GM21529 (cell line): Measurements from ENCODE around the gene SLC25A5.
A peak's percentile ranks its signal among the peaks of the same experiment; 100 is the strongest.
"Not testable (repeated sequence)": the region's sequence is repeated elsewhere in the genome, so short reads cannot be mapped to it uniquely, and the experiment has no call there.

ENCODE experiments used
- ATAC-seq: cut with Tn5 transposase; IDR thresholded peaks from one replicate; pipeline ENCODE4 v1.9.1; 2021; ENCODE audit not compliant: unreplicated experiment

SLC25A5 gene

DNA sequence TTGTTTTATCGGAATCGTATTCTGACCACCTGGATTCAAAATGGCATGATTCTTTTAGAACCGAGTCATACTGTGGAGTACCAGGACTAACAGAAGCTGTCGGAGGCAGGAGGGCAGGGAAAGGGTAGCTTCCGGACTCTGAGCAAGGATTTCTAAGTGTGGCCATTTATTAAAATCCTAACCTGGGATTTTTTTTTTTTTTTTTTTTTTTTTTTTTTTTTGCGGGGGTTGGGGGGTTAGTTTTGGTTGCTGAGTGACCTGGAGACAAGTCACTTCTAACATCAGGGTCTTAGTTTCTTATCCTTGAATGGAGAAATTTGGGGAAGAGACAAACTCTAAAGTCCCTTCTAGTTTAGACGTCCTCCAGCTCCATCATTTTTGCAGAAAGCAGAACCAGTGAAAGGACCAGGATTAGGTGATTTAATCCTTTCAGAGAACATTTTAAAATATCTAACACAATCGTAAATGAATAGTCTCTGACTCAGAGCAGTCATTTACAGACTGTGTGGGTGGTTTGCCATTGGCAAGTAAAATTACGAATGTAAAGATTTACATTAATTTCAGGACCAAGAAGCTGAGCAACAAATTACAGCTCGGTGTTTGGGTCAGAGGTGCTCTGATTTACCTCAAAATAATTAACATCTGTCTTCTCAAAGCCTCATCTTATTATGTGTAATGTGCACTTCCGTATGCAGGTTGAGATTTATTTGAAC lies 7.3 kb downstream of the SLC25A5 start:
- ATAC-seq: no peak

- ATAC-seq: no peak
Measured at GRCh38 chrX:119477812-119478232, 9.6 kb downstream of the SLC25A5 start.

GRCh38 chrX:119478504-119478903 lies 10.3 kb downstream of the SLC25A5 start:
- no peak for ATAC-seq

DNA sequence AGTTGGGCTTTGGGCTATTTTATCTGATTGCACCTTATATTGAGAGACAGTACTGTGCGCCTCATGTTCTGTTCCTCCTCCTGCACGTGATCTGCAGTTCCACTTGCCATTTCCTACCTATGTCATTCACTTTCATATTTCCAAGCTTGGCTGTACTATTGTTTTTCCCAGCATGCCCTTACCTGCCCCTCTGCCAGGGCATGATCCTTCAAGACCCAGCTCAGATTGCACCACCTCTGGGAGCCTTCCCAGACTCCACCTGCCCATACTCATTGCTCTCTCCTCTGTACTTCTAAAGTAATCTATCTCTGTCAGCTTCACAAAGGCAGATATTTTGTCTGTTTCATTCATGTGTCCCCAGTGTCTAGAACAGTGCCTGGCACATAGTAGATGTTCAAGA lies 11.6 kb downstream of the SLC25A5 start:
- ATAC-seq: no peak

- ATAC-seq: no peak
Measured at GRCh38 chrX:119481323-119481801, 13.1 kb downstream of the SLC25A5 start.

DNA sequence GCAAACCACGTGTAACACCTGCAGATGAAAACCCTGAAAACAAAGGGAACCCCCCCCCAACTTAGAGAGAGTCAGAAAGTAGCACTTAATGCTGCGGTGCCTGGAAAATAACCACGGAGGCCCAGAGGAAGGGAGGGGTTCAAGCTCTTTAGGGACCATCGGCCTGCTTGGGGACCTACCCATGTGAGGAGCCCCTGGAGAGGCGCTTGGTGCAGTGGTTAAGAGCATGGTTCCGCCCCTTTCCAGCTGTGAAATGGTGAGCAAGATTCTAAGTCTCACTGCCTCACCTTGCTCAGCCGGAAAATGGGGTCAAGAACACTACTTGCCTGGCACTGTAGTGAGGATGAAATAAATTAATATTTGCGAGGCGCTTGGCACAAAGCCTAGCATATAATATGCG lies 13.8 kb downstream of the SLC25A5 start:
- ATAC-seq: peak; percentile 7

DNA sequence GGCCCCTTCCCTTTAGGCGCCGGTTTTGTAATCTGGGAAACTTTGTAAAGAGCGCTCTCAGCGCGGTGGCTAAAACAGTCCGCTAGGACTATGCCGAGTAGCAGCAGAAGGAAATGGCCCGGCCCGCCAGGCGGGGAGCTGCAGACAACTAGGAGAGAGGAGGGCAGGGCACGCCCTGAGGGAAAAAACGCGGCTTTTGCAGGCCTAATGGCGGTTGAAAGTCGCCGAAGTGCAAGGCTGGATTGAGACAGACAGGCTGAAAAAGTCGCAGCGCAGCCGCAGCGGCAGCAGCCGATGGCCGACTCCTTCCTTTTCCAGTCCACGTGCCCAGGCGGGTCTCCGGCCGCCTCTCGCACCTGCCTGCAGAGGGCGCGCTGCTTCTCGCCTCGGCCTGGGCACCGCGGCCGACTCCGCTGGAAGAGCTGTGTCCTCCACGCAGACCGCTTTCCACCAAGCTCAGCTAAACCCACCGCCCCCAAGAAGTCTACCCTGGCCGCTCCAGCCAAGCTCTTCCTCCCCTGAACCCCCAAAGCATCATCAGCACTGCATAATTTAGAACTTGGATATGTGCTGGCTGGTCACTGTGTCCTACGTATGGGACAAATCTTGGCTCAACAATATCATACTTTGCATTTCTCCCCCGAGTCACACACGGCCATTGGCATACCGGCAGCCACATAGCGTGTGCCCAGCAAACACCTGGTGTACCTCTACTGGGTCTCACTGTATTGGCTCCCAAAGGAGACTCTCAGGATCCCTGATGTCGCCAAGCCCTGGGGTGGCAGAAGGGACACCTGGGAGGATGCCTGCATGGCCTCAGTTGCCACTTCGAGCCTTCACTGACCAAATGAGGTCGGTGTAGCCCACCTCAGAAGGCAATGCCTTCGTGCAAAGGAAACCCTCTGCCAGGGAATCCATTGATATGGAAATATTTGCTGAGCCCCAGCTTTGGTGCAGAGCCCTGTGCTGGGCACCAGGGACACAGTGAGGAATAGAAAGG lies 14.5 kb downstream of the SLC25A5 start:
- ATAC-seq: peak; percentile 84

DNA sequence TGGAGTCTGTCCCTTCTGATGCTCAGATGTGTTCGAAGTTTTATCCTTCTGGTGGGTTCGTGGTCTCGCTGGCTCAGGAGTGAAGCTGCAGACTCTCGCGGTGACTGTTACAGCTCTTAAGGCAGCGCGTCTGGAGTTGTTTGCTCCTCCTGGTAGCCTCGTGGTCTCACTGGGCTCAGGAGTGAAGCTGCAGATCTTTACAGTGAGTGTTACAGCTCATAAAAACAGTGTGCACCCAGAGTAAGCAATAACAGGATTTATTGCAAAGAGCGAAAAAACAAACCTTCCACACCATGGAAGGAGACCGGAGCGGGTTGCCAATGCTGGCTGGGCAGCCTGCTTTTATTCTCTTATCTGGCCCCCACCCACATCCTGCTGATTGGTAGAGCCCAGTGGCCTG lies 18.5 kb downstream of the SLC25A5 start:
- no peak for ATAC-seq

DNA sequence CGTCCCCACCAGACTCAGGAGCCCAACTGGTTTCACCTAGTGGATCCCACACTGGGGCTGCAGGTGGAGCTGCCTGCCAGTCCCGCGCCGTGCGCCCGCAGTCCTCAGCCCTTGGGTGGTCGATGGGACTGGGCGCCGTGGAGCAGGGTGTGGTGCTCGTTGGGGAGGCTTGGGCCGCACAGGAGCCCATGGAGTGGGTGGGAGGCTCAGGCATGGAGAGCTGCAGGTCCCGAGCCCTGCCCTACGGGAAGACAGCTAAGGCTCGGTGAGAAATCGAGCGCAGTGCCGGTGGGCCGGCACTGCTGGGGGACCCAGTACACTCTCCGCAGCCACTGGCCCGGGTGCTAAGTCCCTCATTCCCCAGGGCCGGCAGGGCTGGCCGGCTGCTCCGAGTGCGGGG lies 19.5 kb downstream of the SLC25A5 start:
- not testable (repeated sequence) for ATAC-seq

DNA sequence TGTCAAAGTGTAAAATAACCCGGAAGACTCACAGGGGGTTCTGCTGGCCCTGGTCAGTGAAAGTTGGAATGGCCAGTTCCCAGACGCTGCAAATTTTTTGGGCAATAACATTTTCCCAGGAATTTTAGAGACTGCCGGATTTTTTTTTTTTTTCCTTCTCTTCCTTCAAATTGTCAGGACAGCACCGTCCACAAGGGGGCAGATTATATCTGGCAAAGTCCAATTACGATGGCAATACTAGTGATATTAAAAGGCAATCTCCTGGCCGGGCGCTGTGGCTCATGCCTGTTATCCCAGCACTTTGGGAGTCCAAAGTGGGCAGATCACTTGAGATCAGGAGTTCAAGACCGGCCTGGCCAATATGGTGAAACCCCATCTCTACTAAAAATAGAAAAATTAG lies 20.5 kb downstream of the SLC25A5 start:
- ATAC-seq: no peak

- ATAC-seq: no peak
Measured at GRCh38 chrX:119489212-119490074, 21.2 kb downstream of the SLC25A5 start.

DNA sequence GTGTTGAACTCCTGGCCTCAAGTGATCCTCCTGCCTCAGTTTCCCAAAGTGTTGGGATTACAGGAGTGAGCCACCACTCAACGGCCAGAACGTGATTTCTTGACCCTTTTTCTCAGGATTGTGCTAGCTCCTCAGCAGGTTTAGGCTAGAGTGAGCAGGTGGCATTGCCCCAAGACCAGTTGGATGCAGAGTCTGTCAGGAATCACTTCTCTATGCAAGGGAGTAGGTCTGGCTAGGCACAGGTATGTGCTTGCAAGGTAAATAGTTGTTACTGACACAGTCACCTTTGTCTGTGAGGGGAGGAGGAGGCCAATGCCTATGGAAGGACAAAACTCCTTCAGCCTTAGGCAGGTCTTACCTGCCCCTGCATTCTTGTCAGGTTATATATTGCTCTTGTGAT lies 24.2 kb downstream of the SLC25A5 start:
- ATAC-seq: no peak

GRCh38 chrX:119493851-119494495 lies 25.7 kb downstream of the SLC25A5 start:
- ATAC-seq: not testable (repeated sequence)

GRCh38 chrX:119495734-119496726 lies 27.8 kb downstream of the SLC25A5 start:
- ATAC-seq: no peak

GRCh38 chrX:119497185-119497584 lies 28.9 kb downstream of the SLC25A5 start:
- no peak for ATAC-seq

DNA sequence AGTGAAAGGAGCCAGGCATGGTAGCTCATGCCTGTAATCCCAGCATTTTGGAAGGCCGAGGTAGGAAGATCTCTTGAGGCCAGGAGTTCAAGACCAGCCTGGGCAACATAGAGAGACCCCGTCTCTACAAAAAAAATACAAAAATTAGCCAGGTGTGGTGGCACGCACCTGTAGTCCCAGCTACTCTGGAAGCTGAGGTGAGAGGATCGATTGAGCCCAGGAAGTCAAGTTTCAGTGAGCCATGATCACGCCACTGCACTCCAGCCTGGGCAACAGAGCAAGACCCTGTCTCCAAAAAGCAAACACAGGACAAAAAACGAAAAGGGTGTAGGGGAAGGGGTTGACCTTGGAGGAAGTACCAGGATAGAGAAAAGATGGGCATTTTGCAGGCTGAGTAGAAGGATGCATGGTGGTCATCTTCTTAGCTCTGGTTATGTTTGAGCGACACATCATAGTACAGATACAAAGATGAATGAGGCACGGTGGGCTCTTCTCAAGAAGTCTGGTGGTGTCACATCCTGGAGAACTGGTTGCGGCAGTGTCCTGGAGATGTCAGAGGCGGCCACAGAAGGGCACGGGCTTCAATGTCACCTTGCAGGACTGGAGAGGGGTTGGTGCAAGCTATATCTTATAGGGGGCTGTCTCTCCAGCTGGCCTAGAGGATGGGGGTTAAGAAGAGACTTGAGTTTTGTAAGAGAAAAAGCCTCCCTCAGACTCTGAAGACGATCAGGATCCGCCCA lies 32.0 kb downstream of the SLC25A5 start:
- no peak for ATAC-seq

DNA sequence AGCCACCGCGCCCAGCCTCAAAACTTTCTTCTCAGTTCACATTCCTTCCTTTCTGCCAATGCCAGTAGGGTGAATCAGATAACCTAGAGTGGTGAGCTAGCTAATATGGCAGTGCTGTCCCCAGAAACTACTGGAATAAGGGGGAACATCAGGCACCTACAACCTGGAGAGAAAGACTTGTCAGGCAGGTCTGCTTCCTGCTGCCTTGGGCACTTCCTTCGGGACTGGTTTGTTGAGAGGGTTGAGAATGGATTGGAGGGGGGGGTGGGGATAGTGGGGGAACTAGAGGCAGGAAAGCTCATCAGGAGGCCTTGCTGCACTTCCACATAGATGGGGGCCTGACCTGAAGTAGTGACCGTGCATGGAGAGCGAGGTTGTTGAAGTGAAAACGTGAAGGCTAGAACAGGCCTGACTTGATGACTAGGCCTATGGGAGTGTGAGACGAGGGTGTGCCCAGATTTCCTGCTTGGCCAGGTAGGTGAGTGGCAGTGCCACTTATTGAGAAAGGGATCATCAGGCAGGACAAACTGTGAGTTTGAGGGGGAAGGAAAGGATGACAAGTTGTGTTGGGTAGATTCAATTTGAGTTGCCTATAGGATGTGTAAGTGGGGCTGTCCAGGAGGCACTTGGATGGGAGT lies 33.4 kb downstream of the SLC25A5 start:
- no peak for ATAC-seq
